Endothelial cell of umbilical vein (primary cell): ENCODE results near the gene PHACTR2. TPM values are rescaled to one million over a fixed set of nuclear protein-coding genes. Genes with fewer than 3 reads are reported as not detected.
A peak's percentile ranks its signal among the peaks of the same experiment; 100 is the strongest.

Experiments used
- BruUV-seq: library from RNA; stranded (reverse); fragments of 400-500 nt; replicated peaks from 2 replicates; lab custom pipeline; 2021; lab: Mats Ljungman, UMichigan
- CTCF ChIA-PET: fragments of 300-600, 350-600 bp; sonication (Branson Sonifier 250); formaldehyde crosslinking; loops from one replicate; lab custom pipeline; 2021; ENCODE audit warnings: antibody characterized with exemption, inconsistent platforms; lab: Charles Lee
- POLR2A ChIA-PET: fragments of 300-600, 350-600 bp; sonication (Branson Sonifier 250); formaldehyde crosslinking; loops from one replicate; lab custom pipeline; 2021; ENCODE audit warnings: antibody characterized with exemption, inconsistent platforms; lab: Charles Lee
- DNase-seq: peaks from one replicate; pipeline ENCODE4 v3.0.0-alpha.2; 2011; ENCODE audit warnings: low read depth, low spot score
- FAIRE-seq: peaks from 2 replicates; lab custom pipeline; 2011; peaks lifted over from hg19 to GRCh38; lab: Jason Lieb, UNC
- H2AFZ ChIP-seq: 2 replicates; pipeline ENCODE4 v1.6.0; 2012; ENCODE audit warnings: low read depth, low read length, control low read depth, inconsistent platforms
- H3K27ac ChIP-seq: 2 replicates; pipeline ENCODE4 v1.5.1; 2011; ENCODE audit warnings: low read depth, mild to moderate bottlenecking, control low read depth, low read length, moderate library complexity; ENCODE audit not compliant: insufficient read depth
- H3K27me3 ChIP-seq, 2 experiments: 2 replicates each; pipeline versions ENCODE4 v1.6.0 to v1.6.1; 2011; ENCODE audit warnings: low read length in 2 of 2, mixed read lengths in 1 of 2; ENCODE audit not compliant: control insufficient read depth in 2 of 2, insufficient read depth in 2 of 2
- H3K36me3 ChIP-seq, 2 experiments: 2 replicates in 1 of 2; 3 replicates in 1 of 2; pipeline ENCODE4 v1.5.1; 2011; ENCODE audit warnings: low read length in 2 of 2, mild to moderate bottlenecking in 1 of 2, moderate library complexity in 1 of 2; ENCODE audit not compliant: control insufficient read depth in 2 of 2, insufficient read depth in 2 of 2; ENCODE audit errors: extremely low read depth in 1 of 2
- H3K4me1 ChIP-seq: 3 replicates; pipeline ENCODE4 v1.5.1; 2011; ENCODE audit warnings: mild to moderate bottlenecking, low read length; ENCODE audit not compliant: control insufficient read depth, insufficient read depth; ENCODE audit errors: extremely low read depth
- H3K4me2 ChIP-seq: 2 replicates; pipeline ENCODE4 v1.6.1; 2011; ENCODE audit warnings: low read length, control low read depth, mixed read lengths; ENCODE audit not compliant: insufficient read depth
- H3K4me3 ChIP-seq, 3 experiments: fragments of 200-600 bp in 1 of 3; sonication (generic), shearing (Covaris generic) in 1 of 3; replicated peaks in 1 of 3; 2 replicates each; pipeline ENCODE4 v1.5.1; 2011 to 2016; ENCODE audit warnings: control low read depth in 3 of 3, low read length in 3 of 3, mild to moderate bottlenecking in 2 of 3, inconsistent platforms in 1 of 3, low read depth in 1 of 3, moderate library complexity in 1 of 3; ENCODE audit not compliant: insufficient read depth in 1 of 3
- H3K79me2 ChIP-seq: 2 replicates; pipeline ENCODE4 v1.6.0; 2012; ENCODE audit warnings: low read length, inconsistent platforms; ENCODE audit not compliant: control insufficient read depth, insufficient read depth
- H3K9ac ChIP-seq: replicated peaks from 2 replicates; pipeline ENCODE3; 2011; ENCODE audit warnings: low read length, control low read depth; ENCODE audit not compliant: insufficient read depth; ENCODE audit errors: extremely low read depth
- H3K9me1 ChIP-seq: replicated peaks from 3 replicates; pipeline ENCODE4 v1.6.0; 2011; ENCODE audit warnings: mild to moderate bottlenecking, low read length; ENCODE audit not compliant: control insufficient read depth, insufficient read depth; ENCODE audit errors: extremely low read depth
- H3K9me3 ChIP-seq: replicated peaks from 2 replicates; pipeline ENCODE4 v1.5.1; 2012; ENCODE audit warnings: low read length, inconsistent platforms; ENCODE audit not compliant: control insufficient read depth, insufficient read depth
- H4K20me1 ChIP-seq: replicated peaks from 2 replicates; pipeline ENCODE3; 2011; ENCODE audit warnings: mild to moderate bottlenecking, low read length; ENCODE audit not compliant: control insufficient read depth, insufficient read depth; ENCODE audit errors: extremely low read depth
- EZH2 ChIP-seq: IDR thresholded peaks from 2 replicates; pipeline ENCODE4 v1.6.1; 2012; ENCODE audit warnings: borderline replicate concordance, low read depth, mild to moderate bottlenecking, moderate library complexity, low read length, inconsistent platforms; ENCODE audit not compliant: severe bottlenecking
- FOS ChIP-seq: IDR thresholded peaks from 2 replicates; pipeline ENCODE4 v1.6.1; 2011; ENCODE audit warnings: mild to moderate bottlenecking, low read length, moderate library complexity, borderline replicate concordance; ENCODE audit not compliant: insufficient read depth
- GATA2 ChIP-seq: IDR thresholded peaks from 2 replicates; pipeline ENCODE4 v1.7.0; 2011; ENCODE audit warnings: low read depth, mild to moderate bottlenecking, moderate library complexity, mixed read lengths, low read length; ENCODE audit not compliant: insufficient read length, insufficient read depth
- JUN ChIP-seq: IDR thresholded peaks from 2 replicates; pipeline ENCODE4 v1.6.1; 2011; ENCODE audit warnings: borderline replicate concordance, low read depth; ENCODE audit not compliant: insufficient read length, insufficient read depth
- MAX ChIP-seq: IDR thresholded peaks from 2 replicates; pipeline ENCODE4 v1.6.1; 2011; ENCODE audit not compliant: insufficient read depth, insufficient read length
- MYC ChIP-seq: IDR thresholded peaks from one replicate; pipeline ENCODE4 v1.6.1; 2011; ENCODE audit warnings: mild to moderate bottlenecking, low read depth, low read length
- POLR2A ChIP-seq: IDR thresholded peaks from 2 replicates; pipeline ENCODE4 v1.6.1; 2012; ENCODE audit warnings: low read depth, mild to moderate bottlenecking, control low read depth, low read length
- POLR2AphosphoS5 ChIP-seq: IDR thresholded peaks from 2 replicates; pipeline ENCODE4 v1.6.1; 2012; ENCODE audit warnings: low read depth, mild to moderate bottlenecking, control low read depth, low read length, moderate library complexity; ENCODE audit not compliant: insufficient read depth
- dilution Hi-C: fragments of 300-500 bp; cut with MboI; formaldehyde crosslinking; loops from one replicate; pipeline ENCODE4 v1.15.0; 2019; ENCODE audit warnings: low sequenced_read_pairs; ENCODE audit not compliant: extremely low pct_ligation_motif_present
- intact Hi-C: fragments of 100-400 bp; cut with micrococcal nuclease; formaldehyde crosslinking; loops from one replicate; pipeline ENCODE4 v1.10.0; 2022
- polyA plus RNA-seq, 4 experiments: library from polyadenylated mRNA; depleted of rRNA in 3 of 4; stranded (reverse) in 3 of 4; unstranded in 1 of 4; fragments of >200 nt; gene quantifications; 2 replicates each; pipeline versions ENCODE4 v1.2.1 to v1.2.3, GENCODE V29; 2011 to 2012; ENCODE audit warnings: missing spikeins in 1 of 4
- total RNA-seq: library from RNA; stranded (reverse); gene quantifications from 2 replicates; pipeline ENCODE4 v1.2.3, GENCODE V29; 2021
- TF ChIP-seq, protein P1 (sequence below), 2 donors: IDR thresholded peaks; 1 replicate in 1 of 2; 2 replicates in 1 of 2; pipeline ENCODE4 v1.5.1; 2011; ENCODE audit warnings: low read length in 2 of 2, mild to moderate bottlenecking in 2 of 2, moderate library complexity in 2 of 2, control low read depth in 1 of 2, inconsistent platforms in 1 of 2, low read depth in 1 of 2; ENCODE audit not compliant: insufficient read depth in 1 of 2; ENCODE audit errors: extremely low read depth in 1 of 2

The PHACTR2 gene
- total and polyA plus RNA-seq, 2 donors (not counting 3 experiments of a cell fraction or from before 2014, with no cell fraction given) = 16.3 to 178 TPM

- H3K79me2 ChIP-seq = peaks cover 31% of the 10 kb centered on the region
- no peak overlapping the region for H2AFZ ChIP-seq
- FAIRE-seq (no peak), DNase-seq (no peak)
- peaks cover 3% of the 10 kb centered on the region for H3K4me1 ChIP-seq
- no peaks in the 10 kb centered on the region for H3K27me3 ChIP-seq
- H3K9me3 ChIP-seq = no peaks in the 10 kb centered on the region
- intact Hi-C loops (no loop called here), dilution Hi-C loops (no loop called here)
- no TSS peak for BruUV-seq
- TF ChIP-seq FOS = no peak
- no peak for TF ChIP-seq MYC
- TF ChIP-seq GATA2 = no peak
- TF ChIP-seq MAX = no peak
- CTCF ChIA-PET = interaction anchor here (1.2 to 1.4 kb wide), 2 partner anchors 98 to 170 kb away, joined by 3 to 4 read pairs; partner anchors contain the start of gene LTV1
- no peak overlapping the region for H3K4me2 ChIP-seq
- no peaks in the 10 kb centered on the region for H3K9me1 ChIP-seq
- no peak overlapping the region for H3K4me3 ChIP-seq
- H4K20me1 ChIP-seq = peaks cover 10% of the 10 kb centered on the region
- no peak overlapping the region for H3K27ac ChIP-seq
- POLR2A ChIA-PET = no interaction called here
- H3K9ac ChIP-seq = no peak overlapping the region
- H3K36me3 ChIP-seq = peaks cover 0 to 2% of the 10 kb centered on the region in 2 experiments
These were observed 66.9 kb downstream of the PHACTR2 start for GRCh38 chr6:143744551-143745165.

GRCh38 chr6:143745166-143746133 lies 67.7 kb downstream of the PHACTR2 start:
- Histone ChIP-seq H3K4me3 (no peak overlapping the region), H3K9me3 (no peaks in the 10 kb centered on the region), H3K9ac (no peak overlapping the region), H3K27ac (no peak overlapping the region), H3K27me3 (no peaks in the 10 kb centered on the region), H3K4me2 (no peak overlapping the region), H3K36me3 (peaks cover 0 to 2% of the 10 kb centered on the region in 2 experiments), H3K79me2 (peaks cover 27% of the 10 kb centered on the region), H3K4me1 (peaks cover 3% of the 10 kb centered on the region), H4K20me1 (peaks cover 10% of the 10 kb centered on the region), H2AFZ (no peak overlapping the region), H3K9me1 (no peaks in the 10 kb centered on the region)
- no TSS peak for BruUV-seq
- TF ChIP-seq POLR2A (no peak), POLR2AphosphoS5 (no peak), FOS (no peak), EZH2 (no peak), GATA2 (no peak), MAX (no peak), MYC (no peak), JUN (no peak)
- TF ChIP-seq, protein P1, sequence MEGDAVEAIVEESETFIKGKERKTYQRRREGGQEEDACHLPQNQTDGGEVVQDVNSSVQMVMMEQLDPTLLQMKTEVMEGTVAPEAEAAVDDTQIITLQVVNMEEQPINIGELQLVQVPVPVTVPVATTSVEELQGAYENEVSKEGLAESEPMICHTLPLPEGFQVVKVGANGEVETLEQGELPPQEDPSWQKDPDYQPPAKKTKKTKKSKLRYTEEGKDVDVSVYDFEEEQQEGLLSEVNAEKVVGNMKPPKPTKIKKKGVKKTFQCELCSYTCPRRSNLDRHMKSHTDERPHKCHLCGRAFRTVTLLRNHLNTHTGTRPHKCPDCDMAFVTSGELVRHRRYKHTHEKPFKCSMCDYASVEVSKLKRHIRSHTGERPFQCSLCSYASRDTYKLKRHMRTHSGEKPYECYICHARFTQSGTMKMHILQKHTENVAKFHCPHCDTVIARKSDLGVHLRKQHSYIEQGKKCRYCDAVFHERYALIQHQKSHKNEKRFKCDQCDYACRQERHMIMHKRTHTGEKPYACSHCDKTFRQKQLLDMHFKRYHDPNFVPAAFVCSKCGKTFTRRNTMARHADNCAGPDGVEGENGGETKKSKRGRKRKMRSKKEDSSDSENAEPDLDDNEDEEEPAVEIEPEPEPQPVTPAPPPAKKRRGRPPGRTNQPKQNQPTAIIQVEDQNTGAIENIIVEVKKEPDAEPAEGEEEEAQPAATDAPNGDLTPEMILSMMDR (IDR thresholded peaks at IDR 0.05; ENCODE audit: extremely low read depth in 1 of 2, insufficient read depth in 1 of 2, low read depth in 1 of 2, low read length in 2 of 2) = no peak
- ChIA-PET CTCF (interaction anchor here (1.2 to 1.4 kb wide), 2 partner anchors 97 to 170 kb away, joined by 3 to 4 read pairs; partner anchors contain the start of gene LTV1), POLR2A (no interaction called here)
- dilution Hi-C loops (no loop called here), intact Hi-C loops (no loop called here)
- DNase-seq (peak; percentile 57), FAIRE-seq (no peak)
